H9 (cell line): Measurements from ENCODE around the gene PTPN22. TPM values are rescaled to one million over a fixed set of nuclear protein-coding genes. Genes with fewer than 3 reads are reported as not detected.
A peak's percentile ranks its signal among the peaks of the same experiment; 100 is the strongest.

Experiments used
- DNase-seq: peaks from one replicate; pipeline ENCODE4 v3.0.0-alpha.2; 2017
- H2AFZ ChIP-seq: one replicate; pipeline ENCODE4 v1.6.1; 2013; ENCODE audit warnings: mild to moderate bottlenecking, low read length, control low read depth, moderate library complexity
- H2AK5ac ChIP-seq: 2 replicates; pipeline ENCODE4 v1.6.1; 2013; ENCODE audit warnings: low read length, control low read depth, mixed read lengths; ENCODE audit not compliant: insufficient read length
- H2BK120ac ChIP-seq: one replicate; pipeline ENCODE4 v1.6.1; 2013; ENCODE audit warnings: low read depth, mild to moderate bottlenecking, low read length, control low read depth, inconsistent platforms; ENCODE audit not compliant: poor library complexity, severe bottlenecking
- H2BK12ac ChIP-seq: 2 replicates; pipeline ENCODE4 v1.6.1; 2013; ENCODE audit warnings: low read length, control low read depth, mixed read lengths, low read depth; ENCODE audit not compliant: insufficient read length
- H2BK15ac ChIP-seq: 2 replicates; pipeline ENCODE4 v1.6.1; 2013; ENCODE audit warnings: low read depth, low read length, control low read depth
- H2BK20ac ChIP-seq: one replicate; pipeline ENCODE4 v1.6.1; 2013; ENCODE audit warnings: low read depth, mild to moderate bottlenecking, low read length, control low read depth, inconsistent platforms; ENCODE audit not compliant: poor library complexity, severe bottlenecking
- H2BK5ac ChIP-seq: 2 replicates; pipeline ENCODE4 v1.6.1; 2013; ENCODE audit warnings: low read length, control low read depth, mixed read lengths; ENCODE audit not compliant: insufficient read length
- H3K14ac ChIP-seq: 2 replicates; pipeline ENCODE4 v1.6.1; 2013; ENCODE audit warnings: low read length, control low read depth; ENCODE audit not compliant: insufficient read depth
- H3K18ac ChIP-seq: 2 replicates; pipeline ENCODE4 v1.6.1; 2013; ENCODE audit warnings: low read depth, mild to moderate bottlenecking, mixed read lengths, low read length, control low read depth; ENCODE audit not compliant: insufficient read length
- H3K23ac ChIP-seq: 2 replicates; pipeline ENCODE4 v1.6.1; 2013; ENCODE audit warnings: low read length, control low read depth, mixed read lengths, low read depth; ENCODE audit not compliant: insufficient read length
- H3K23me2 ChIP-seq: 2 replicates; pipeline ENCODE4 v1.6.1; 2013; ENCODE audit warnings: low read depth, mild to moderate bottlenecking, mixed read lengths, low read length, control low read depth; ENCODE audit not compliant: insufficient read length, poor library complexity, severe bottlenecking
- H3K27ac ChIP-seq: 2 replicates; pipeline ENCODE4 v1.5.1; 2013; ENCODE audit warnings: low read length, control low read depth, mixed read lengths, low read depth; ENCODE audit not compliant: insufficient read length
- H3K27me3 ChIP-seq: 2 replicates; pipeline ENCODE4 v1.6.1; 2013; ENCODE audit warnings: low read length, control low read depth, inconsistent platforms; ENCODE audit not compliant: insufficient read depth
- H3K4ac ChIP-seq: 2 replicates; pipeline ENCODE4 v1.6.1; 2013; ENCODE audit warnings: low read depth, mild to moderate bottlenecking, control low read depth, inconsistent platforms, low read length, moderate library complexity
- H3K4me1 ChIP-seq: 2 replicates; pipeline ENCODE4 v1.6.1; 2013; ENCODE audit warnings: low read length, control low read depth, inconsistent platforms; ENCODE audit not compliant: insufficient read depth
- H3K4me2 ChIP-seq: 2 replicates; pipeline ENCODE4 v1.6.1; 2013; ENCODE audit warnings: low read length, control low read depth, mixed read lengths; ENCODE audit not compliant: insufficient read length, insufficient read depth
- H3K56ac ChIP-seq: 2 replicates; pipeline ENCODE4 v1.6.1; 2013; ENCODE audit warnings: low read depth, mild to moderate bottlenecking, mixed read lengths, low read length, control low read depth; ENCODE audit not compliant: insufficient read length
- H3K79me1 ChIP-seq: 2 replicates; pipeline ENCODE4 v1.6.1; 2013; ENCODE audit warnings: low read depth, mild to moderate bottlenecking, moderate library complexity, low read length, control low read depth, inconsistent platforms; ENCODE audit not compliant: insufficient read depth, poor library complexity, severe bottlenecking
- H3K79me2 ChIP-seq: 2 replicates; pipeline ENCODE4 v1.6.1; 2013; ENCODE audit warnings: low read length, control low read depth, inconsistent platforms; ENCODE audit not compliant: insufficient read depth
- H3K9ac ChIP-seq: 2 replicates; pipeline ENCODE4 v1.6.1; 2013; ENCODE audit warnings: low read length, control low read depth, mixed read lengths; ENCODE audit not compliant: insufficient read length; ENCODE audit errors: extremely low read depth
- H3K9me3 ChIP-seq: one replicate; pipeline ENCODE4 v1.6.1; 2013; ENCODE audit warnings: low read depth, low read length, inconsistent platforms; ENCODE audit not compliant: control insufficient read depth
- H3T11ph ChIP-seq: one replicate; pipeline ENCODE4 v1.6.1; 2013; ENCODE audit warnings: mild to moderate bottlenecking, low read length, control low read depth, inconsistent platforms
- H4K20me1 ChIP-seq: one replicate; pipeline ENCODE4 v1.6.1; 2013; ENCODE audit not compliant: control insufficient read depth, insufficient read length, insufficient read depth
- H4K5ac ChIP-seq: 2 replicates; pipeline ENCODE4 v1.6.1; 2013; ENCODE audit warnings: low read depth, mild to moderate bottlenecking, mixed read lengths, low read length, control low read depth; ENCODE audit not compliant: insufficient read length
- H4K8ac ChIP-seq: replicated peaks from 2 replicates; pipeline ENCODE4 v1.6.1; 2013; ENCODE audit warnings: low read length, control low read depth, mixed read lengths, low read depth; ENCODE audit not compliant: insufficient read length
- H4K91ac ChIP-seq: 2 replicates; pipeline ENCODE4 v1.6.1; 2013; ENCODE audit warnings: low read depth, mild to moderate bottlenecking, moderate library complexity, mixed read lengths, low read length, control low read depth; ENCODE audit not compliant: insufficient read length
- H3K27ac Mint-ChIP-seq, 3 experiments: 2 replicates in 2 of 3; 3 replicates in 1 of 3; pipeline ENCODE4 v1.8.0; 2020 to 2021; ENCODE audit warnings: mixed read lengths in 3 of 3, mild to moderate bottlenecking in 1 of 3, moderate library complexity in 1 of 3
- H3K27me3 Mint-ChIP-seq: 2 replicates; pipeline ENCODE4 v1.8.0; 2021; ENCODE audit warnings: low read depth, mild to moderate bottlenecking, moderate library complexity, mixed read lengths
- H3K36me3 Mint-ChIP-seq, 3 experiments: 2 replicates in 2 of 3; 3 replicates in 1 of 3; pipeline ENCODE4 v1.8.0; 2020 to 2021; ENCODE audit warnings: low read depth in 3 of 3, mixed read lengths in 3 of 3; ENCODE audit not compliant: insufficient read depth in 1 of 3
- H3K4me1 Mint-ChIP-seq, 2 experiments: 2 replicates each; pipeline ENCODE4 v1.8.0; 2020; ENCODE audit warnings: mixed read lengths in 2 of 2
- H3K4me3 Mint-ChIP-seq, 2 experiments: 2 replicates in 1 of 2; 3 replicates in 1 of 2; pipeline ENCODE4 v1.8.0; 2020 to 2021; ENCODE audit warnings: mild to moderate bottlenecking in 2 of 2, mixed read lengths in 2 of 2, moderate library complexity in 1 of 2
- H3K9me3 Mint-ChIP-seq, 2 experiments: 2 replicates in 1 of 2; 3 replicates in 1 of 2; pipeline ENCODE4 v1.8.0; 2020; ENCODE audit warnings: mild to moderate bottlenecking in 2 of 2, mixed read lengths in 2 of 2, moderate library complexity in 1 of 2
- WGBS: extraction: QIAGEN DNeasy Blood & Tissue Kit; methylation state at CpG from one replicate; pipeline ENCODE4 v1.1.7; 2013; ENCODE audit warnings: missing lambda C conversion rate, low lambda C conversion rate, mixed read lengths; ENCODE audit not compliant: insufficient read length; ENCODE audit errors: extremely low coverage; 5-methylcytosine and 5-hydroxymethylcytosine counted together
- total RNA-seq: library from RNA; stranded (reverse); gene quantifications from 2 replicates; pipeline ENCODE4 v1.2.1, GENCODE V29; 2021
- TF ChIP-seq, protein P1 (sequence below): fragments of 200-600 bp; sonication (generic); conservative IDR thresholded peaks from 3 replicates; pipeline ENCODE4 v1.8.0; 2021; ENCODE audit warnings: antibody characterized with exemption, mild to moderate bottlenecking

PTPN22 gene
- total RNA-seq, 1 experiment from 2014 or later: not detected

- Histone ChIP-seq H3K23me2 (no peaks in the 10 kb centered on the region), H2BK12ac (no peak overlapping the region), H3K14ac (no peak overlapping the region), H2BK20ac (no peak overlapping the region), H2AK5ac (no peak overlapping the region), H3K4me2 (no peak overlapping the region), H2BK5ac (no peak overlapping the region), H3K56ac (no peak overlapping the region), H3K4me1 (peaks cover 3% of the 10 kb centered on the region; the same call in 1 of the 2 replicates), H3K9me3 (no peaks in the 10 kb centered on the region), H4K5ac (no peak overlapping the region), H4K91ac (no peak overlapping the region), H3K79me1 (peaks cover 8% of the 10 kb centered on the region), H3K27me3 (no peaks in the 10 kb centered on the region), H2AFZ (no peak overlapping the region), H3K9ac (no peak overlapping the region), H3K4ac (no peak overlapping the region), H4K20me1 (no peaks in the 10 kb centered on the region), H3K79me2 (peaks cover 5% of the 10 kb centered on the region; the same call in 1 of the 2 replicates), H3T11ph (no peak overlapping the region), H3K18ac (no peak overlapping the region), H4K8ac (no peak overlapping the region), H2BK120ac (no peak overlapping the region), H3K27ac (no peak overlapping the region), H3K23ac (no peak overlapping the region), H2BK15ac (no peak overlapping the region)
- H3K9me3 Mint-ChIP-seq: no peaks in the 10 kb centered on the region
- WGBS: no CpG with 5 or more reads among the region's 1 CpG
- DNase-seq: no peak
- H3K27ac Mint-ChIP-seq: peak overlapping the region in 1 of 3 experiments; percentile 41; a peak in 1 of 7 replicates
- H3K36me3 Mint-ChIP-seq: 0 out of 7 replicates have a peak, but pooled peaks cover 0 to 3% (median 0%) of the 10 kb centered on the region in 3 experiments
- H3K27me3 Mint-ChIP-seq: no peaks in the 10 kb centered on the region; the same call in 1 of the 2 replicates
- no peak overlapping the region for H3K4me3 Mint-ChIP-seq
- H3K4me1 Mint-ChIP-seq: peaks cover 12 to 17% of the 10 kb centered on the region in 2 experiments
- TF ChIP-seq, protein P1, sequence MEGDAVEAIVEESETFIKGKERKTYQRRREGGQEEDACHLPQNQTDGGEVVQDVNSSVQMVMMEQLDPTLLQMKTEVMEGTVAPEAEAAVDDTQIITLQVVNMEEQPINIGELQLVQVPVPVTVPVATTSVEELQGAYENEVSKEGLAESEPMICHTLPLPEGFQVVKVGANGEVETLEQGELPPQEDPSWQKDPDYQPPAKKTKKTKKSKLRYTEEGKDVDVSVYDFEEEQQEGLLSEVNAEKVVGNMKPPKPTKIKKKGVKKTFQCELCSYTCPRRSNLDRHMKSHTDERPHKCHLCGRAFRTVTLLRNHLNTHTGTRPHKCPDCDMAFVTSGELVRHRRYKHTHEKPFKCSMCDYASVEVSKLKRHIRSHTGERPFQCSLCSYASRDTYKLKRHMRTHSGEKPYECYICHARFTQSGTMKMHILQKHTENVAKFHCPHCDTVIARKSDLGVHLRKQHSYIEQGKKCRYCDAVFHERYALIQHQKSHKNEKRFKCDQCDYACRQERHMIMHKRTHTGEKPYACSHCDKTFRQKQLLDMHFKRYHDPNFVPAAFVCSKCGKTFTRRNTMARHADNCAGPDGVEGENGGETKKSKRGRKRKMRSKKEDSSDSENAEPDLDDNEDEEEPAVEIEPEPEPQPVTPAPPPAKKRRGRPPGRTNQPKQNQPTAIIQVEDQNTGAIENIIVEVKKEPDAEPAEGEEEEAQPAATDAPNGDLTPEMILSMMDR: no peak
Measured at GRCh38 chr1:113786069-113786468, 85.4 kb downstream of the PTPN22 start.
